ENCODE measurements around the gene SUPT3H. TPM values are rescaled to one million over a fixed set of nuclear protein-coding genes. Genes with fewer than 3 reads are reported as not detected.
"Not testable (repeated sequence)": the region's sequence is repeated elsewhere in the genome, so short reads cannot be mapped to it uniquely, and the experiment has no call there.

SUPT3H gene
- total RNA-seq, 4 donors from 2014 or later = 1.1 to 4.7 (median 3.7) TPM

DNA sequence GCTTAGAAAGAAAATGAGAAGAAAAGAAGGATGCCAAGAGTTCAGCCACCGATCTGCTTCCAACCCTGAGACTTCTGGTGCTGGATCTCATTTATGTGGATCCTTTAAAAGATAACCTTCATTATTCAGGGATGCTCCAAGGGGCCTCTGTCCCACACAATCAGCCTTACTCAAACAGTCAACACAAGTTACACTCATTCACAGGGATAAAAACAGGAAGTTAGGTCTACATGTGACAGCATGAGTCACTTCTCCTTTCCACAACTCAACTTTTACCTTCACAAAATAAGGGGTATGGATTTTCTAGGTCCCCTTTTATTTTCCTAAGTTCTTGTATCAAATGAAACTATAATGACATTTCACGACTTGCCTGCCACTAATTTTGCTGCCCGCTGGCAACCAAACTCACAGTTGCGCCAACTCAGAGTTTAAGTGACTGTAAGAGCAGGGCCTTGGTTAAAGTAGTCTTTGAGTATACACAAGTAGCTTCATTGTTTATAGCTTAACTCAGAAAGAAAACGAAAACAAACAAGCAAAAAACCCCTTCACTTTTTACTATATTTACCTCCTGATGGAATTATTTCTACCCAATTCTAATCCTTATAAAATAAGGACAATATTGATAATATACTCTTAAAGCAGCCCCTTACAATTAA is 328.4 kb downstream of the SUPT3H start:
- Histone ChIP-seq H3K27ac (no peak overlapping the region), H3K36me3 (no peaks in the 10 kb centered on the region), H3K4me1 (no peaks in the 10 kb centered on the region), H3K9me3 (no peaks in the 10 kb centered on the region), H3K4me3 (no peak overlapping the region), H3K27me3 (no peaks in the 10 kb centered on the region)
- TF ChIP-seq, protein P1, sequence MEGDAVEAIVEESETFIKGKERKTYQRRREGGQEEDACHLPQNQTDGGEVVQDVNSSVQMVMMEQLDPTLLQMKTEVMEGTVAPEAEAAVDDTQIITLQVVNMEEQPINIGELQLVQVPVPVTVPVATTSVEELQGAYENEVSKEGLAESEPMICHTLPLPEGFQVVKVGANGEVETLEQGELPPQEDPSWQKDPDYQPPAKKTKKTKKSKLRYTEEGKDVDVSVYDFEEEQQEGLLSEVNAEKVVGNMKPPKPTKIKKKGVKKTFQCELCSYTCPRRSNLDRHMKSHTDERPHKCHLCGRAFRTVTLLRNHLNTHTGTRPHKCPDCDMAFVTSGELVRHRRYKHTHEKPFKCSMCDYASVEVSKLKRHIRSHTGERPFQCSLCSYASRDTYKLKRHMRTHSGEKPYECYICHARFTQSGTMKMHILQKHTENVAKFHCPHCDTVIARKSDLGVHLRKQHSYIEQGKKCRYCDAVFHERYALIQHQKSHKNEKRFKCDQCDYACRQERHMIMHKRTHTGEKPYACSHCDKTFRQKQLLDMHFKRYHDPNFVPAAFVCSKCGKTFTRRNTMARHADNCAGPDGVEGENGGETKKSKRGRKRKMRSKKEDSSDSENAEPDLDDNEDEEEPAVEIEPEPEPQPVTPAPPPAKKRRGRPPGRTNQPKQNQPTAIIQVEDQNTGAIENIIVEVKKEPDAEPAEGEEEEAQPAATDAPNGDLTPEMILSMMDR (IDR thresholded peaks at IDR 0.05) = no peak
- no peak for TF ChIP-seq POLR2AphosphoS5 (IDR thresholded peaks at IDR 0.05)
- TF ChIP-seq EP300 (IDR thresholded peaks at IDR 0.05) = no peak
- TF ChIP-seq POLR2A (IDR thresholded peaks at IDR 0.05) = no peak
- WGBS = 94% methylated on average over 5 of the region's 5 CpGs
- no peak for DNase-seq (ENCODE audit: low spot score in 2 of 2)

DNA sequence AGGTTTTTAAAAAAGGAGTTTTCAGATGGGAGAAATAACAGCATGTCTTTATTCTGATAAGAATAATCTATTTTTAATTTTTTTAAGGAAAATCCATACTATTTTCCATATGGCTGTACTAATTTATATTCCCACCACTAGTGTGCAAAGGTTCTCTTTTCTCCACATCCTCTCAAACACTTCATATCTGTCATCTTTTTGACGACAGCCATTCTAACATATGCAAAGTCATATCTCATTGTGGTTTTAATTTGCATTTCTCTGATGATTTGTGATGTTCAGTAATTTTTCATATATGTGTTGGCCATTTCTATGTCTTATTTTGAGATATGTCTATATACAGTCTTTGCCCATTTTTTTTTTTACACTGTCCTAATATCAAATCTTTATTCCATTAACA is 330.2 kb downstream of the SUPT3H start:
- Histone ChIP-seq H3K4me3 (no peak overlapping the region), H3K27me3 (no peaks in the 10 kb centered on the region), H3K4me1 (no peaks in the 10 kb centered on the region), H3K9me3 (no peaks in the 10 kb centered on the region), H3K27ac (no peak overlapping the region), H3K36me3 (no peaks in the 10 kb centered on the region)
- WGBS = 88% methylated on average over 1 of the region's 1 CpG
- DNase-seq (ENCODE audit: low spot score in 2 of 2) = no peak
- TF ChIP-seq, protein P1 (IDR thresholded peaks at IDR 0.05) = no peak
- no peak for TF ChIP-seq EP300 (IDR thresholded peaks at IDR 0.05)
- TF ChIP-seq POLR2A (IDR thresholded peaks at IDR 0.05) = no peak
- TF ChIP-seq POLR2AphosphoS5 (IDR thresholded peaks at IDR 0.05) = no peak

DNA sequence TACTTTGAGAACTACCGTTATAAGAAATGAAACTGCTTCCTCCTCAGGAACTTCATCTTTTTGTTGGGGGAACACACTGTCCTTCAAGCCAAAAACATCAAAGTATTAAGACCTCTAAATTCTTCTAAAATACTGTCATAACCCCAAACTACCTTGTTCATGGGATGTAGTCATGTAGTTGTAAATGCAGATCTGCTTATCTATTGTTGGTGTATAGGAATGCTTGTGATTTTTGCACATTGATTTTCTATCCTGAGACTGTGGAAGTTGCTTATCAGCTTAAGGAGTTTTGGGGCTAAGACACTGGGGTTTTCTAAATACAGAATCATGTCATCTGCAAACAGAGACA is 332.5 kb downstream of the SUPT3H start:
- no peak overlapping the region for H3K27ac ChIP-seq
- H3K9me3 ChIP-seq = no peaks in the 10 kb centered on the region
- DNase-seq (ENCODE audit: low spot score in 2 of 2) = no peak
- no peak overlapping the region for H3K4me3 ChIP-seq
- 93% methylated on average over 1 of the region's 1 CpG for WGBS
- H3K36me3 ChIP-seq = no peaks in the 10 kb centered on the region
- no peaks in the 10 kb centered on the region for H3K27me3 ChIP-seq
- TF ChIP-seq POLR2A (IDR thresholded peaks at IDR 0.05) (no peak), EP300 (IDR thresholded peaks at IDR 0.05) (no peak), POLR2AphosphoS5 (IDR thresholded peaks at IDR 0.05) (no peak)
- TF ChIP-seq, protein P1 (IDR thresholded peaks at IDR 0.05) = no peak
- no peaks in the 10 kb centered on the region for H3K4me1 ChIP-seq

DNA sequence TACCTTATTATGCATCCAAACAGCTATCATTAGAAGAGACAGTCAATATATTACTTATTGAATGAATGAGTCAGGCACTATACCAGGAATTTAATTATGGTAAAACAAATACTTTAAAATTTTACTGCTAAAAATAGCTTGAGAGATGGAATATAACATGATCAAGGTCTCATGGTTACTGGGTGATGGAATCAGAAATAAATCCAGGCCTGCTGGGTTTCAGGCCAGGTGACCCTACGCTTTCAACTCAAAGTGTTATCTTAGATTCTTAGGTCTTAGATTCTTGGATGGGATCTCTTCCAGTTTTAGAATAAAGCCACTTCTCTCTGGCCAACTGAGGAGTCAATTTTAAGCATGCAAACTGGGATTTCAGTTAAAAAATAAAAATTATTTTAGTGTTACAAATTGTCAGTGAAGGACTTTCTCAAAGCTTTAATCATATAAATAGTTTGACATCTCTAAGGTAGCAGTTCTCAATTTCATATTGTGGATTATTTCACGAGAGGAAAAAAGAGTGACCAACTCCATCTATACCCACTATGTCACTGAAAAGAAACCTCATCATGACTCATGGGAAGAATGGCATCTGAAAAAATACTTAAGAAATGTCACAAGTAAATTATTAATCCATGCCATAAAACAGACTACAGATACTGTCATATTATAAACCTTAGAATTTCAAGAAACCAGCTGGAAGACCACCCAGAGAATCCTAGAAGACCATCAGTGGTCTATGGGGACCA is 333.1 kb downstream of the SUPT3H start:
- WGBS = 88% methylated on average over 2 of the region's 2 CpGs
- no peak overlapping the region for H3K4me3 ChIP-seq
- DNase-seq (ENCODE audit: low spot score in 2 of 2) = no peak
- H3K36me3 ChIP-seq = no peaks in the 10 kb centered on the region
- no peaks in the 10 kb centered on the region for H3K9me3 ChIP-seq
- no peak for TF ChIP-seq EP300 (IDR thresholded peaks at IDR 0.05)
- no peak for TF ChIP-seq POLR2A (IDR thresholded peaks at IDR 0.05)
- TF ChIP-seq, protein P1 (IDR thresholded peaks at IDR 0.05) = no peak
- TF ChIP-seq POLR2AphosphoS5 (IDR thresholded peaks at IDR 0.05) = no peak
- no peak overlapping the region for H3K27ac ChIP-seq
- H3K27me3 ChIP-seq = no peaks in the 10 kb centered on the region
- H3K4me1 ChIP-seq = no peaks in the 10 kb centered on the region

DNA sequence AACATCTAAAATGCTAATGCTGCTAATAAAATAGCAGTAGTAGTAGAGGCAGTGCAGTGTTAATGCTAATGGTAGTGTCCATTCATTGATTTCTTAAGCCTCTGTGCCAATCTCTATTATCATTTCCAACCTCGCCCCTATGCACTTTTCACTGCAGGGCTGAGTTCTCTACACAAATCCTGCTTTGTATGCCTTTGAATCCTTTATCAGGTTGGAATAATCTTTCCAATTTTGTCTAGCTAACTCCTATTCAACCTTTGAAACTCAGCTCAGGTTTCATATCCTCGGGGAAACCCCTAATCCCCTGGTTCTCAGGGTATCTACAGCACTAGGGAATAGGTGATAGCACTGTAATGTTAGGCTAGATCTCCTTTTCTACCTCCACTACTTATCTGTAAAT is 333.6 kb downstream of the SUPT3H start:
- Histone ChIP-seq H3K4me3 (no peak overlapping the region), H3K27me3 (no peaks in the 10 kb centered on the region), H3K9me3 (no peaks in the 10 kb centered on the region), H3K4me1 (no peaks in the 10 kb centered on the region), H3K36me3 (no peaks in the 10 kb centered on the region), H3K27ac (no peak overlapping the region)
- no peak for TF ChIP-seq POLR2AphosphoS5 (IDR thresholded peaks at IDR 0.05)
- TF ChIP-seq POLR2A (IDR thresholded peaks at IDR 0.05) = no peak
- TF ChIP-seq, protein P1 (IDR thresholded peaks at IDR 0.05) = no peak
- TF ChIP-seq EP300 (IDR thresholded peaks at IDR 0.05) = no peak
- DNase-seq (ENCODE audit: low spot score in 2 of 2) = no peak
- WGBS = 80% methylated on average over 2 of the region's 2 CpGs

DNA sequence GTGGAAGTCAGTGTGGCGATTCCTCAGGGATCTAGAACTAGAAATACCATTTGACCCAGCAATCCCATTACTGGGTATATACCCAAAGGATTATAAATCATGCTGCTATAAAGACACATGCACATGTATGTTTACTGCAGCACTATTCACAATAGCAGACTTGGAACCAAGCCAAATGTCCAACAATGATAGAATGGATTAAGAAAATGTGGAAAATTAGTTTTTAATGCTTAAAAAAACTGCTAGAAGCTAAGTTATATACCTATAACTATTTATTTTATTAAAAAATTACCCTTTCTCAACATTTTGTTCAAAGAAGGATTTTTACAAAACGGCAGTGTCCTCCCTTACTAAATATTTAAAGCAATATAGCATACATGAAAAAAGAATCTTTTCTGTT is 335.1 kb downstream of the SUPT3H start:
- H3K9me3 ChIP-seq; H3K27ac ChIP-seq; H3K4me3 ChIP-seq; DNase-seq (ENCODE audit: low spot score in 2 of 2); H3K27me3 ChIP-seq; H3K4me1 ChIP-seq; H3K36me3 ChIP-seq: not testable (repeated sequence)
- WGBS = 95% methylated on average over 2 of the region's 2 CpGs
